Retinal pigment epithelial cell (primary cell): Measurements from ENCODE around the gene ANKRD11.
"Not testable (repeated sequence)": the region's sequence is repeated elsewhere in the genome, so short reads cannot be mapped to it uniquely, and the experiment has no call there.

ENCODE experiments used
- DNase-seq: peaks from one replicate; pipeline ENCODE4 v3.0.0-alpha.2; 2010; ENCODE audit warnings: low read depth
- H3K4me3 ChIP-seq: 2 replicates; pipeline ENCODE4 v1.5.1; 2011; ENCODE audit warnings: mild to moderate bottlenecking, low read length, control low read depth, moderate library complexity
- CTCF ChIP-seq: conservative IDR thresholded peaks from 2 replicates; pipeline ENCODE4 v1.5.1; 2011; ENCODE audit warnings: low read depth, low read length, control low read depth, inconsistent platforms

The ANKRD11 gene

DNA sequence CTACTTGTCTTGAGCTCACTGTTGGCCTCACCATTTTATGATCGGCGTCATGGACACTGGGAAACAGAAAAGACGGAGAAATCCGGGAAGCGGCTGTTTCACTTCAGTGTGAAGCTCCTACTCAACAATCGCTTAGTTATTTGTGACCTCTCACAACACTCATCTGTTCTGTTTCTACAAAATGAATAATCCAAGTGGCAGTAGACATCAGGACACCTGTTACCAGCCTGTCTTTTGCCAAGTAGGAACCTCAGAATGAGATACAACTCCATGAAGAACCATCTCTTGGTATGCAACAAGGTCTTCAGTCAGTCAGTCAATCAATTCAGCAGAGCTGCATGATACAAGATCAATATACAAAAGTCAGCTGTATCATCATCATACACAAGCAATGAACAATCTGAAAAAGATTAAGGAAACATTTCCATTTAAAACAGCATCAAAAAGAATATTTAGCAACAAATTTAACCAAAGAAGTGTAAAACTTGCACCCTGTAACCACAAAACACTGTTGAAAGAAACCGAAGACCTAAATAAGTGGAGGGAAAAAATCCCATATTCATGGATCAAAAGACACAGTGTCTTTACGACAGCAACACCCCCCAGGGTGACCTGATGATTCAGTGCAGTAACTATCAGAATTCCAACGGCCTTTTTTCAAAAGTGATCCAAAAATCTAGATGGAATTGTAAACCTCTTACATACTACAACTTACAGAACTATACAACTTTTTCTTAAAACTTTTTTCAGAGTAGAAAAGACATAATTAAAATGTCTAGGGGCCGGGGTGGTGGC is 63.4 kb downstream of the ANKRD11 start:
- TF ChIP-seq CTCF, result no peak
- DNase-seq, result no peak
- H3K4me3 ChIP-seq, result no peak overlapping the region

- no peak for TF ChIP-seq CTCF
- no peak overlapping the region for H3K4me3 ChIP-seq
These were observed 64.8 kb downstream of the ANKRD11 start for GRCh38 chr16:89425523-89425922.

GRCh38 chr16:89423681-89424260 is 66.6 kb downstream of the ANKRD11 start:
- no peak overlapping the region for H3K4me3 ChIP-seq
- DNase-seq, result no peak
- no peak for TF ChIP-seq CTCF

More at GRCh38 chr16:89425523-89425922, 64.8 kb downstream of the ANKRD11 start:
- DNase-seq, result no peak

GRCh38 chr16:89422905-89423630 is 67.3 kb downstream of the ANKRD11 start:
- no peak for DNase-seq
- no peak overlapping the region for H3K4me3 ChIP-seq
- no peak for TF ChIP-seq CTCF

DNA sequence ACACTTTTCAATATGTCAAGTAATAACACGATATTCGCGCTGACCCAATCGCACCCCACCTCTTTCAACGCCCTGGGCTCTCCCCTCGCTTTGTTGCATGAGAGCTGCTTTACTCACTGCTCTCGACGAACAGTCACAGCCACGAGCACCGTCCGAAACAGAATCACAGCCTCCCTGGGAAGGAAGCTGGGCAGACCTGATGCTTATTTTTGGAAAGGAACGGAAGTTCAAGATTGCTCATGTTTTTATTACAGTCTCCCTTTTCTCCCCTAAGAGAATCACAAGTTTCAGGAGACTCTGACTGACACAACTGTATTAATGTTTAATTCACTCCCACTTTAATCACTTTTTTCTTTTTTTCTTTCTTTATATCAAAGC is 67.8 kb downstream of the ANKRD11 start:
- H3K4me3 ChIP-seq, result no peak overlapping the region
- DNase-seq, result no peak
- no peak for TF ChIP-seq CTCF

GRCh38 chr16:89421300-89421699 is 69.1 kb downstream of the ANKRD11 start:
- not testable (repeated sequence) for DNase-seq, H3K4me3 ChIP-seq

DNA sequence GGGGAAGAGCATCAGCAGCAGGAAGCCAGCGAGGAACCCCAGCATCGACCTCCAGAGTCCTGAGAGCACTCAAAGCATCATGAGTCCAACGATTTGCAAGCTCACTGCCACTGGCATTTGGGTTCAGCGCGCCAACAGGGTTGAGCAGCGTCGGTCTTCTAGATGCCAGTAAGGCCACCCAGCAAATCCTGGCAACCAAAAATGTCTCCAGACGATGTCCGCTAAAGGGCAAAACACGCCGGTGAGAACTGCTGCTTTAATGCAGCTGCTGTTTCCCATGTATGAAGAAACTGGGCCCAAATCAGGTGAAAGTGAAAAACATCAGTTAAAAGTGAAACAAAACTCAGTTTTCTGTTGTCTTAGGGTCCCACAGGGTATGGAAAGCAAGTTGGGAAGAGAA is 70.2 kb downstream of the ANKRD11 start:
- TF ChIP-seq CTCF, result no peak
- DNase-seq, result no peak
- no peak overlapping the region for H3K4me3 ChIP-seq
